Tibial nerve (tissue), 4 donors: ENCODE results near the gene KRT5. TPM values are rescaled to one million over a fixed set of nuclear protein-coding genes. Genes with fewer than 3 reads are reported as not detected.

Experiments used
- DNase-seq, 2 donors: peaks; one replicate each; pipeline ENCODE4 v3.0.0-alpha.2; 2019; ENCODE audit warnings: low spot score in 2 of 2
- H3K27ac ChIP-seq, 4 donors: fragments of 200-600 bp; sonication (generic) in 3 of 4; one replicate each; pipeline ENCODE4 v1.5.1; 2017 to 2019; ENCODE audit warnings: mild to moderate bottlenecking in 1 of 4
- H3K27me3 ChIP-seq, 2 donors: fragments of 200-600 bp; sonication (generic) in 1 of 2; one replicate each; pipeline versions ENCODE4 v1.5.1 to v1.6.0; 2017 to 2019
- H3K36me3 ChIP-seq, 3 donors: fragments of 200-600 bp; sonication (generic); one replicate each; pipeline ENCODE4 v1.5.1; 2018 to 2019
- H3K4me1 ChIP-seq, 4 donors: fragments of 200-600 bp; sonication (generic) in 3 of 4; one replicate each; pipeline ENCODE4 v1.5.1; 2017 to 2019
- H3K4me3 ChIP-seq, 4 donors: fragments of 200-600 bp; sonication (generic) in 3 of 4; one replicate each; pipeline ENCODE4 v1.5.1; 2017 to 2019; ENCODE audit warnings: mild to moderate bottlenecking in 1 of 4, moderate library complexity in 1 of 4
- H3K9me3 ChIP-seq, 4 donors: fragments of 200-600 bp; sonication (generic) in 3 of 4; one replicate each; pipeline ENCODE4 v1.5.1; 2017 to 2019
- EP300 ChIP-seq, 2 donors: sonication (generic); formaldehyde crosslinking; IDR thresholded peaks; one replicate each; pipeline ENCODE4 v1.6.1; 2017; ENCODE audit warnings: antibody characterized with exemption in 2 of 2, mild to moderate bottlenecking in 1 of 2
- POLR2A ChIP-seq, 2 donors: fragments of 450-650 bp; IDR thresholded peaks; one replicate each; pipeline ENCODE4 v1.6.1; 2017; ENCODE audit warnings: antibody characterized with exemption in 2 of 2, mild to moderate bottlenecking in 2 of 2, moderate library complexity in 2 of 2
- WGBS, 2 donors: methylation state at CpG; one replicate each; pipeline ENCODE4 v1.1.5; 2018; 5-methylcytosine and 5-hydroxymethylcytosine counted together
- total RNA-seq, 4 donors: library from RNA; depleted of rRNA; stranded (reverse); fragments of >200 nt; gene quantifications; one replicate each; pipeline ENCODE4 v1.1.0, GENCODE V29; 2016
- TF ChIP-seq, protein P1 (sequence below), 5 experiments: fragments of 200-600 bp in 3 of 5; fragments of 450-650 bp in 2 of 5; sonication (generic) in 3 of 5; IDR thresholded peaks; one replicate each; pipeline ENCODE4 v1.5.1; 2016 to 2019; ENCODE audit warnings: antibody characterized with exemption in 5 of 5, mild to moderate bottlenecking in 3 of 5, moderate library complexity in 2 of 5

Gene KRT5
- total RNA-seq, 4 donors from 2014 or later: 0.22 to 2.7 TPM; not detected in 2

DNA sequence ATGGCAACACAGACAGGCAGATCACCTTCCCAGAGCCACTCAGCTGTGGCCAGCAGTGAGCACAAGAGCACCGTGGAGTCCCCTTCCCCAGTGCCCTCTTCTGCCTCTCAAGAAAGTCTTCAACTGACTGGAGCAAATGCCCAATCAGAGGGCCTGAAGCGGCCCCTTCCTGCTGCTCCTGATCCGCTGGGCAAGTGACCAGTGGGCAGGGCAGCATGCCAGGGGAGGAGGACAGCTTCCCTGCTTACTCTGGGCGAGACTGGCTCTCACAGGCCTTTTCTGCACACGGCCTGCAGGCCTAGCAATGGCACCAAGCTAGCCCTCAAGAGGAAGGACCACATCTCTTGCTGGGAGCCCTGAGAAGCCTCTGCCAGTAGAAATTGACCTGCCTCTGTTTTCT lies 31.9 kb upstream of the KRT5 start:
- no peak for TF ChIP-seq EP300 (IDR thresholded peaks at IDR 0.05)
- TF ChIP-seq POLR2A (IDR thresholded peaks at IDR 0.05): no peak
- TF ChIP-seq, protein P1, sequence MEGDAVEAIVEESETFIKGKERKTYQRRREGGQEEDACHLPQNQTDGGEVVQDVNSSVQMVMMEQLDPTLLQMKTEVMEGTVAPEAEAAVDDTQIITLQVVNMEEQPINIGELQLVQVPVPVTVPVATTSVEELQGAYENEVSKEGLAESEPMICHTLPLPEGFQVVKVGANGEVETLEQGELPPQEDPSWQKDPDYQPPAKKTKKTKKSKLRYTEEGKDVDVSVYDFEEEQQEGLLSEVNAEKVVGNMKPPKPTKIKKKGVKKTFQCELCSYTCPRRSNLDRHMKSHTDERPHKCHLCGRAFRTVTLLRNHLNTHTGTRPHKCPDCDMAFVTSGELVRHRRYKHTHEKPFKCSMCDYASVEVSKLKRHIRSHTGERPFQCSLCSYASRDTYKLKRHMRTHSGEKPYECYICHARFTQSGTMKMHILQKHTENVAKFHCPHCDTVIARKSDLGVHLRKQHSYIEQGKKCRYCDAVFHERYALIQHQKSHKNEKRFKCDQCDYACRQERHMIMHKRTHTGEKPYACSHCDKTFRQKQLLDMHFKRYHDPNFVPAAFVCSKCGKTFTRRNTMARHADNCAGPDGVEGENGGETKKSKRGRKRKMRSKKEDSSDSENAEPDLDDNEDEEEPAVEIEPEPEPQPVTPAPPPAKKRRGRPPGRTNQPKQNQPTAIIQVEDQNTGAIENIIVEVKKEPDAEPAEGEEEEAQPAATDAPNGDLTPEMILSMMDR (IDR thresholded peaks at IDR 0.05): no peak
- no peaks in the 10 kb centered on the region for H3K4me1 ChIP-seq
- H3K27me3 ChIP-seq: no peaks in the 10 kb centered on the region
- H3K36me3 ChIP-seq: no peaks in the 10 kb centered on the region
- WGBS, 2 donors: 63 to 70% methylated on average over 4 to 5 of the region's 5 CpGs
- no peak overlapping the region for H3K27ac ChIP-seq
- no peak for DNase-seq
- no peaks in the 10 kb centered on the region for H3K9me3 ChIP-seq
- no peak overlapping the region for H3K4me3 ChIP-seq

DNA sequence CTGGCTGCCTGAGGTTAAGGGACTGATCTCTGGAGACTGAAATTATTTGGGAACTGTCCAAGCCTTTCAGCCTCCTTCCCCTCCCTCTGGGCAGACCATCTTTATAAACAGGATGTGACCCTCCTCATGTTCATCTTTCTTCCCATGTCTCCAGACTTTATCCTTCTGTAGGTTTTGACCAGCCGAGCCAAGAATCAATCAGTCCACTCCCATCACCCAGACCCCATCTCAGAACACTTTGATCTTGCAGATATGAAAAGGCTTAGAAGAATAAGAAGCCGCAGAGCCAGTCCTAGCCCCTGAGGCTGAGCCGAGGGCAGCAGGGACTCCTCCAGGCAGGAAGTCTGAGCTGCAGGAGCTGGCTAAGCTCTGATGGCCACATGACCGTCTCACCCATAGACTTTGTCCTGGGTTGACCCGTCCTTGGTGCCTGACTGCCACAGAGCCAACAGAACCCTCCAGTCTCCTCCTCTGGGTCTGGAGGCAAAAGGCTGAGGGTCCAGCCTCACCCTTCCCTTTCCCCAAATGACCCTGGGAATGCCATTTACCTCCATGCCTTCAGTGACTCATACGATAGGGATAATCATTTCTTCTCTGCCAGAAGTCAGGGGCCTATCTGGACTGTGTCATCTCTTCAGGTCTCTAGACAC lies 31.1 kb upstream of the KRT5 start:
- WGBS, 2 donors: 43 to 58% methylated on average over 6 of the region's 6 CpGs
- Histone ChIP-seq H3K36me3 (no peaks in the 10 kb centered on the region), H3K4me3 (no peak overlapping the region), H3K27me3 (no peaks in the 10 kb centered on the region), H3K4me1 (no peaks in the 10 kb centered on the region), H3K27ac (no peak overlapping the region), H3K9me3 (no peaks in the 10 kb centered on the region)
- TF ChIP-seq, protein P1 (IDR thresholded peaks at IDR 0.05): no peak
- TF ChIP-seq POLR2A (IDR thresholded peaks at IDR 0.05) (no peak), EP300 (IDR thresholded peaks at IDR 0.05) (no peak)
- DNase-seq: no peak

DNA sequence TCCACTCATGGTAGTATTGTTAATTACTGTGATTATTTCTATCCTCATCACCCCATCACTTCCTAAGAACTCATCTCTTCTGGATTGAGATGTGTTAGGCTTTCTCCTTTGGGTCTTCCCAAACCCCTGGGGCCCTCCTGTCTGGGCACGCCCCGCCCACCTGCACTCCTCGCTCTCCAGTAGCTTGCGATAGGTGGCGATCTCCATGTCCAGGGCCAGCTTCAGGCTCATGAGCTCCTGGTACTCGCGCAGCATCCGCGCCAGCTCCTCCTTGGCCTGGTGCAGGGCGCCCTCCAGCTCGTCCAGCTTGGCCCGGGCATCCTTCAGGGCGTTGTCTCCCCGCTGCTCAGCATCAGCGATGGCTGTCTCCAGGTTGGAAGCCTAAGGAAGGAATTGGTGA lies 25.9 kb upstream of the KRT5 start:
- TF ChIP-seq POLR2A (IDR thresholded peaks at IDR 0.05): no peak
- TF ChIP-seq, protein P1 (IDR thresholded peaks at IDR 0.05): no peak
- TF ChIP-seq EP300 (IDR thresholded peaks at IDR 0.05): no peak
- H3K4me3 ChIP-seq: no peak overlapping the region
- H3K4me1 ChIP-seq: peaks cover 0 to 11% (median 0%) of the 10 kb centered on the region in 4 donors
- DNase-seq: no peak
- no peaks in the 10 kb centered on the region for H3K27me3 ChIP-seq
- no peak overlapping the region for H3K27ac ChIP-seq
- H3K9me3 ChIP-seq: no peaks in the 10 kb centered on the region
- WGBS, 2 donors: 91 to 95% methylated on average over 15 of the region's 15 CpGs
- H3K36me3 ChIP-seq: no peaks in the 10 kb centered on the region

DNA sequence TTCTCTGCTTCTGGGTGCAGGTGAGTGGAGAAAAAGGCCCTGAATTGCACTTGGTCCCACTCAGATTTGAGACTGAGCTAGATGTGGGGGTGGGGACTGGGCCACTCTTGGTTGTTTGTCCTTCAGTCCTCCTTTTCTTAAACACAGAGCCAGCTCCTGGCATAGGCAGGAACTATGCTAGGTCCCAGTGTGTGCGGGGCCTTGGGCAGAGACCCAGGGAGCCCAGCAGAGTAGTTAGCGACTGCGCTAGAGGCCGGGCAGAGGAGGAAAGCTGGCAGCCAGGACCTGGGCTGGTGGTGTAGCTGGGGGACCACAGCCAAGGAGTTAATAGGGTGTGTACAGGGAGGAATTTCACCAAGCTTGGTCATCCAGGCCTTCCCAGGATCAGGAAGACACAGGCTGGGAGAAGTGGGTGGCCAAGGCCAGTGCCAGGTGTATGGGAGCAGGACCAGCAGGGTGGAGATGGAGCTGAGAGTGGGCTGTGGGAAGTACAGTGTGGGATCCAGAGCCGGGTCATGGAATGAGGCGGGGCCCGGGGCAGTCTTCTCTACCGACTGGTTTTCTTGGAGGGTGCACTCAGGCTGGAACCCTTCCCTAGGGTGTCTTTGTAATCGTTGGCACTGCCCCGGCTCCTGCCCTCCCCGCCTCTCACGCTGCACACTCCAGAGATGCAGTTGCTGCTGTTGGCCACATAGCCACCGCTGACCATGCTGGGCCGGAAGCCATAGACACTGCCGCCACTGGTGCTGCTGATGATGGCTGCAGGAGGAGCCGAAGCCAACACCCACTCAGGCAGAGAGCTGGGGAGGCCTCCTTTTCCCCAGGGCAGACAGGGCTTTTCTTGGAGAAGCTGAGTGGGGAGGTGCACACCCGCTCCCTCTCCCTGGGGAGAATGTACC lies 24.0 kb upstream of the KRT5 start:
- H3K9me3 ChIP-seq: no peaks in the 10 kb centered on the region
- peak overlapping the region in 1 of 4 donors; percentile 36 for H3K27ac ChIP-seq
- no peaks in the 10 kb centered on the region for H3K27me3 ChIP-seq
- TF ChIP-seq, protein P1 (IDR thresholded peaks at IDR 0.05): no peak
- TF ChIP-seq EP300 (IDR thresholded peaks at IDR 0.05) (no peak), POLR2A (IDR thresholded peaks at IDR 0.05) (no peak)
- H3K36me3 ChIP-seq: no peaks in the 10 kb centered on the region
- 48 to 58% methylated on average over 16 to 17 of the region's 17 CpGs for WGBS, 2 donors
- H3K4me3 ChIP-seq: no peak overlapping the region
- no peak for DNase-seq
- peaks cover 0 to 22% (median 0%) of the 10 kb centered on the region in 4 donors for H3K4me1 ChIP-seq

DNA sequence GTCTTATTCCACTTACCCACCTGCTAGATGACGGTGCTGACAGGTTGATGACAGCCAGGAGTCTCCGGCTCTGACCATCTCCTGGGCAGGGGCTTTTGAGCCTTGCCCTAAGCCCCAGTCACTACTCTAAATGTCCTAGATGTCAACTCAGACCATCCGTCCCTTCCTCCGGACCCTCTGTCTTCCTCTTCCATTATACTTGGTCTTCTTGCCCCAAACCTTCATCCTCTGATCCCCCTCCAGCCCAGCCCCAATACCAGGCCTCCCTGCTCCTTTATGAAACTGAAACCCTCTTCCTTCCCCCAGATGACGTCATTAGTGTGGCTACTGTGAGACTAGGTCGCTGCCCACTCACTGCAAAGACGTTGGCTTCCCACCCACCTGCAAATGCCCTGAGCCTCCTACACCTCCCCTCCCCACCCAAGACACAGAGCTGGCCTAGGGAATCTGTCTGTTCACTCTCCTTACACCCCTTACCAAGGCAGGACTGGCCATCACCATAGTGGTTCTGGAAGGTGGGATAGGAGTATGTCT lies 22.7 kb upstream of the KRT5 start:
- Histone ChIP-seq H3K4me1 (peaks cover 0 to 29% (median 0%) of the 10 kb centered on the region in 4 donors), H3K27me3 (no peaks in the 10 kb centered on the region), H3K27ac (no peak overlapping the region), H3K4me3 (no peak overlapping the region), H3K9me3 (no peaks in the 10 kb centered on the region), H3K36me3 (no peaks in the 10 kb centered on the region)
- 74 to 85% methylated on average over 7 of the region's 7 CpGs for WGBS, 2 donors
- TF ChIP-seq EP300 (IDR thresholded peaks at IDR 0.05): no peak
- TF ChIP-seq, protein P1 (IDR thresholded peaks at IDR 0.05): no peak
- TF ChIP-seq POLR2A (IDR thresholded peaks at IDR 0.05): no peak
- DNase-seq: no peak
